ENCODE data around the gene LRRC47. TPM values are rescaled to one million over a fixed set of nuclear protein-coding genes. Genes with fewer than 3 reads are reported as not detected.

LRRC47 gene
- total and polyA plus RNA-seq, 2 of the 13 experiments (the other 11 are each of a cell fraction or from before 2014, with no cell fraction given), result 18.3 to 52.5 TPM

DNA sequence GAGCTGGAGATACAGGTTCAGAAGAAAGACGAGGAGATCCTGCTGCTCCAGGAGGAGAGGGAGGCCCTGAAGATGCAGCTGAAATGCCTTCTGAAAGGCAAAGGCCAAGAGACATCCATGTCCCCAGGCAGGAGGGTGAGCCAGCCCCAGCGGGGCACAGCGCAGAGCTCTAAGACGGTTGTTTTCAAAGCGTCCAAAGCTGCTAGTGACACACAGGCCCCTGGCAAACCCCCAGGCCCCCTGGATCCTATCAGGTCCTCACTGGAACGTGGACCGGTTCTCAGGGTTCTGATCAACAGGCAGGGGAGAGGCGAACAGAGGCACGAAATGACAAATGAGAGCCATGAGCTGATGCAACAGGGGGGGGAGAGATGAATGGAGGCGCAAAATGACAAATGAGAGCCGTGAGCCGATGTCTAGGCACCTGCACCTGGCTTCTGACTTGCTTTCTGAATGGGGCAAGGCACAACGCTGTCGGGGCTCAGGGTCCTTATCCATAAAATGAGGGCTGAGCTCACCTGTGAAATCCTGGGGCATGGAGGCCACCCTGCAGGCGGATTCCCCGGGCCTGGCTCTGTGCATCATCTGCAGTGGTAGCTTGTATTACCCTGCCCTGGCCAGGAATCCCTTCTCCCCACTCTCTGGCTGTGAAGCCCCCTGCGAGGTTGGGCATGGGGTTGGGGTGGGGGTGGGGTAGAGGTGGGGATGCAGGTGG is 34.8 kb downstream of the LRRC47 start (continued):
- TF ChIP-seq SP5 (CRISPR knock-in tag; IDR thresholded peaks at IDR 0.05; ENCODE audit: borderline replicate concordance, low read depth) (no peak), THYN1 (CRISPR knock-in tag; IDR thresholded peaks at IDR 0.05; ENCODE audit: borderline replicate concordance, low read depth) (no peak), ZNF790 (CRISPR knock-in tag; IDR thresholded peaks at IDR 0.05; ENCODE audit: borderline replicate concordance) (no peak), TEAD3 (CRISPR knock-in tag; optimal IDR thresholded peaks at IDR 0.05; ENCODE audit: borderline replicate concordance) (no peak)

DNA sequence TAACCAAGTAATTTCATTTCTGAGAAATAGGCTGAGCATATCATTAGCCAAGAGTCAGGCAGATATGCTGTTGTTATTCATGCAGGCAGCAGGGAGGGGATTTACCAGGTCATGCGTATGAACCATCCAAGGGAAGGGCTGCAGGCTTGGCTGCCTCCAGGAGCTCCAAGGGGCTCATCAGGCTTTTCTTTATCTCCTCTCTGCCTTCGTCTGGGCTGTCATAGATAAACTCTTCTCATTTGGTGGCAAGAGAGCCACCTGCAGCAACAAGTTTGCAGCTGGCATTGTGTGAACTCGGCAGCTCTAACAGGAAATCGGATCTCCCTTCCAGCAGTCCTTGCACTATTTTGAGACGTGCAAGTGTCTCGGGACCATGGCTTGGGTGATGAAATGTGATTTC is 36.5 kb downstream of the LRRC47 start:
- Histone ChIP-seq H3K4me3 (replicated peaks in 1 of 3; ENCODE audit: insufficient read depth in 1 of 3, low read depth in 2 of 3, low read length in 3 of 3) (no peak overlapping the region), H3K9me3 (ENCODE audit: low read length) (no peaks in the 10 kb centered on the region), H3K9ac (ENCODE audit: insufficient read depth, low read depth, low read length) (no peak overlapping the region), H3K27me3 (ENCODE audit: control insufficient read depth in 1 of 2, insufficient read depth in 2 of 2, low read length in 2 of 2) (peaks cover 14 to 74% of the 10 kb centered on the region in 2 experiments), H3K79me2 (ENCODE audit: insufficient read depth, low read length) (no peaks in the 10 kb centered on the region), H3K4me2 (ENCODE audit: low read depth, low read length) (no peak overlapping the region), H3K36me3 (replicated peaks in 1 of 2; ENCODE audit: control insufficient read depth in 1 of 2, insufficient read depth in 2 of 2, low read length in 2 of 2) (no peaks in the 10 kb centered on the region), H2AFZ (ENCODE audit: low read length) (no peak overlapping the region), H4K20me1 (ENCODE audit: insufficient read depth, low read length) (no peaks in the 10 kb centered on the region), H3K4me1 (ENCODE audit: insufficient read depth, low read length) (no peaks in the 10 kb centered on the region), H3K27ac (ENCODE audit: extremely low read length, insufficient read depth, low read length) (no peak overlapping the region)
- no peak for DNase-seq (ENCODE audit: low spot score)
- WGBS (ENCODE audit: low lambda C conversion rate), result 3% methylated on average over 6 of the region's 6 CpGs
- CTCF ChIA-PET (ENCODE audit: low intra/inter-chr PET ratio, low total read pairs), result no interaction called here
- BruUV-seq (replicated peaks), result no TSS peak
- intact Hi-C loops (cut with micrococcal nuclease; ENCODE audit: unreplicated experiment) (no loop called here), in situ Hi-C loops (cut with HindIII; ENCODE audit: extremely low pct_ligation_motif_present, low pct_unique_long_range_greater_than_20kb) (no loop called here)
- no peak for FAIRE-seq
- no peak for ATAC-seq
- TF ChIP-seq, protein P1, sequence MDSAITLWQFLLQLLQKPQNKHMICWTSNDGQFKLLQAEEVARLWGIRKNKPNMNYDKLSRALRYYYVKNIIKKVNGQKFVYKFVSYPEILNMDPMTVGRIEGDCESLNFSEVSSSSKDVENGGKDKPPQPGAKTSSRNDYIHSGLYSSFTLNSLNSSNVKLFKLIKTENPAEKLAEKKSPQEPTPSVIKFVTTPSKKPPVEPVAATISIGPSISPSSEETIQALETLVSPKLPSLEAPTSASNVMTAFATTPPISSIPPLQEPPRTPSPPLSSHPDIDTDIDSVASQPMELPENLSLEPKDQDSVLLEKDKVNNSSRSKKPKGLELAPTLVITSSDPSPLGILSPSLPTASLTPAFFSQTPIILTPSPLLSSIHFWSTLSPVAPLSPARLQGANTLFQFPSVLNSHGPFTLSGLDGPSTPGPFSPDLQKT (CRISPR knock-in tag; IDR thresholded peaks at IDR 0.05; ENCODE audit: borderline replicate concordance), result no peak
- TF ChIP-seq ZNF329 (CRISPR knock-in tag; IDR thresholded peaks at IDR 0.05; ENCODE audit: low read depth) (peak; percentile 84), ZNF335 (CRISPR knock-in tag; IDR thresholded peaks at IDR 0.05) (no peak), ZNF598 (CRISPR knock-in tag; IDR thresholded peaks at IDR 0.05; ENCODE audit: borderline replicate concordance) (no peak)
- POLR2A ChIA-PET, result interaction anchor here (2.1 kb wide), 1 partner anchor 12 kb away, joined by 8 read pairs; no protein-coding TSS in a partner anchor
